IMR-90 (cell line): ENCODE measurements around the gene GPR160. TPM values are rescaled to one million over a fixed set of nuclear protein-coding genes. Genes with fewer than 3 reads are reported as not detected.

Source experiments
- ATAC-seq: fragments of 200-7000 bp; cut with Tn5 transposase; 2 replicates; pipeline ENCODE4 v1.9.1; 2020; ENCODE audit warnings: low read depth, mild to moderate bottlenecking, moderate library complexity
- BruUV-seq: library from RNA; stranded (reverse); fragments of 400-500 nt; replicated peaks from 2 replicates; lab custom pipeline; 2021; lab: Mats Ljungman, UMichigan
- CTCF ChIA-PET: fragments of 300-600 bp; formaldehyde crosslinking; extraction: SDS; loops from one replicate; lab custom pipeline; 2021; ENCODE audit warnings: antibody characterized with exemption; lab: Yijun Ruan, JAX
- POLR2A ChIA-PET: fragments of 300-600 bp; sonication (Branson Sonifier 250); formaldehyde crosslinking; loops from one replicate; lab custom pipeline; 2022; ENCODE audit warnings: antibody characterized with exemption; ENCODE audit not compliant: unreplicated experiment; lab: Charles Lee
- DNase-seq: peaks from one replicate; pipeline ENCODE4 v3.0.0; 2013
- H2AFZ ChIP-seq: replicated peaks from 2 replicates; pipeline ENCODE3; 2013; ENCODE audit warnings: low read length, mild to moderate bottlenecking; ENCODE audit not compliant: poor library complexity
- H2AK5ac ChIP-seq: 2 replicates; pipeline ENCODE4 v1.6.1; 2013; ENCODE audit warnings: low read depth, low read length, inconsistent platforms
- H2AK9ac ChIP-seq: replicated peaks from 2 replicates; pipeline ENCODE3; 2013; ENCODE audit warnings: mild to moderate bottlenecking, low read depth, low read length, moderate library complexity; ENCODE audit not compliant: poor library complexity
- H2BK120ac ChIP-seq: 2 replicates; pipeline ENCODE4 v1.6.1; 2013; ENCODE audit warnings: low read depth, low read length, inconsistent platforms
- H2BK15ac ChIP-seq: 3 replicates; pipeline ENCODE4 v1.6.1; 2013; ENCODE audit warnings: low read depth, low read length, inconsistent platforms
- H2BK20ac ChIP-seq: 2 replicates; pipeline ENCODE4 v1.6.1; 2013; ENCODE audit warnings: low read depth, mild to moderate bottlenecking, inconsistent platforms, low read length, moderate library complexity
- H2BK5ac ChIP-seq: 2 replicates; pipeline ENCODE4 v1.6.1; 2013; ENCODE audit warnings: mild to moderate bottlenecking, low read depth, low read length, inconsistent platforms; ENCODE audit not compliant: poor library complexity, severe bottlenecking
- H3K14ac ChIP-seq: replicated peaks from 2 replicates; pipeline ENCODE4 v1.6.1; 2013; ENCODE audit warnings: low read depth, low read length, inconsistent platforms
- H3K18ac ChIP-seq: 2 replicates; pipeline ENCODE4 v1.6.1; 2013; ENCODE audit warnings: low read depth, low read length, control low read depth
- H3K23ac ChIP-seq: 2 replicates; pipeline ENCODE4 v1.6.1; 2013; ENCODE audit warnings: low read depth, low read length, inconsistent platforms
- H3K27ac ChIP-seq: 2 replicates; pipeline ENCODE4 v1.5.1; 2013; ENCODE audit warnings: mild to moderate bottlenecking, control low read depth, low read length; ENCODE audit not compliant: insufficient read depth
- H3K27me3 ChIP-seq: 2 replicates; pipeline ENCODE4 v1.6.1; 2013; ENCODE audit warnings: low read length; ENCODE audit not compliant: control insufficient read depth, insufficient read depth
- H3K36me3 ChIP-seq: 2 replicates; pipeline ENCODE4 v1.6.1; 2013; ENCODE audit warnings: low read length, mixed read lengths; ENCODE audit not compliant: control insufficient read depth, insufficient read depth
- H3K4ac ChIP-seq: 2 replicates; pipeline ENCODE4 v1.6.1; 2013; ENCODE audit warnings: low read depth, low read length, inconsistent platforms
- H3K4me1 ChIP-seq: 2 replicates; pipeline ENCODE4 v1.6.1; 2013; ENCODE audit warnings: low read length, mixed read lengths; ENCODE audit not compliant: control insufficient read depth, insufficient read depth
- H3K4me2 ChIP-seq: 2 replicates; pipeline ENCODE4 v1.6.1; 2013; ENCODE audit warnings: low read depth, mild to moderate bottlenecking, control low read depth, low read length, moderate library complexity
- H3K4me3 ChIP-seq: 2 replicates; pipeline ENCODE4 v1.5.1; 2013; ENCODE audit warnings: low read depth, mild to moderate bottlenecking, control low read depth, low read length, moderate library complexity; ENCODE audit not compliant: insufficient read depth
- H3K56ac ChIP-seq: 2 replicates; pipeline ENCODE4 v1.6.1; 2013; ENCODE audit warnings: low read length, inconsistent platforms; ENCODE audit not compliant: insufficient read depth; ENCODE audit errors: extremely low read depth
- H3K79me1 ChIP-seq, 2 experiments: 2 replicates each; pipeline ENCODE4 v1.6.1; 2013; ENCODE audit warnings: low read length in 2 of 2, inconsistent platforms in 1 of 2, low read depth in 1 of 2
- H3K9ac ChIP-seq: 2 replicates; pipeline ENCODE4 v1.6.1; 2013; ENCODE audit warnings: low read depth, low read length, control low read depth
- H3K9me1 ChIP-seq: 2 replicates; pipeline ENCODE4 v1.6.1; 2013; ENCODE audit warnings: low read length, inconsistent platforms; ENCODE audit not compliant: insufficient read depth
- H3K9me3 ChIP-seq: 2 replicates; pipeline ENCODE4 v1.6.1; 2013; ENCODE audit warnings: low read length; ENCODE audit not compliant: control insufficient read depth, insufficient read depth
- H4K20me1 ChIP-seq: 2 replicates; pipeline ENCODE4 v1.6.1; 2013; ENCODE audit warnings: low read length, inconsistent platforms; ENCODE audit not compliant: insufficient read depth
- H4K5ac ChIP-seq: 2 replicates; pipeline ENCODE4 v1.6.1; 2013; ENCODE audit warnings: mild to moderate bottlenecking, low read depth, low read length, control low read depth
- H4K8ac ChIP-seq, 2 experiments: 2 replicates each; pipeline ENCODE4 v1.6.1; 2013; ENCODE audit warnings: low read depth in 2 of 2, low read length in 2 of 2, control low read depth in 1 of 2, inconsistent platforms in 1 of 2
- H4K91ac ChIP-seq: 2 replicates; pipeline ENCODE4 v1.6.1; 2013; ENCODE audit warnings: low read depth, low read length, inconsistent platforms; ENCODE audit not compliant: insufficient read depth
- BHLHE40 ChIP-seq: fragments of 150-350 bp; IDR thresholded peaks from 2 replicates; pipeline ENCODE4 v1.6.1; 2016; ENCODE audit warnings: mild to moderate bottlenecking, low read depth, low read length
- CEBPB ChIP-seq: IDR thresholded peaks from 2 replicates; pipeline ENCODE4 v1.6.1; 2012; ENCODE audit warnings: low read depth, low read length, improper control_type of control experiment
- CHD1 ChIP-seq: IDR thresholded peaks from 2 replicates; pipeline ENCODE4 v1.6.1; 2012; ENCODE audit warnings: low read depth, low read length, improper control_type of control experiment
- FOS ChIP-seq: fragments of 150-350 bp; IDR thresholded peaks from 2 replicates; pipeline ENCODE4 v1.6.1; 2016; ENCODE audit warnings: low read depth, low read length
- MAFK ChIP-seq: IDR thresholded peaks from 2 replicates; pipeline ENCODE4 v1.6.1; 2012; ENCODE audit warnings: low read depth, low read length, improper control_type of control experiment
- MAZ ChIP-seq: IDR thresholded peaks from 2 replicates; pipeline ENCODE4 v1.6.1; 2012; ENCODE audit warnings: low read depth, mild to moderate bottlenecking, low read length, improper control_type of control experiment, moderate library complexity, borderline replicate concordance
- MXI1 ChIP-seq: IDR thresholded peaks from 2 replicates; pipeline ENCODE4 v1.6.1; 2012; ENCODE audit warnings: low read depth, mild to moderate bottlenecking, low read length, moderate library complexity, borderline replicate concordance
- NFE2L2 ChIP-seq: fragments of 150-350 bp; IDR thresholded peaks from 2 replicates; pipeline ENCODE4 v1.6.1; 2016; ENCODE audit warnings: low read depth, mild to moderate bottlenecking, low read length
- POLR2A ChIP-seq: IDR thresholded peaks from 2 replicates; pipeline ENCODE4 v1.6.1; 2012; ENCODE audit warnings: mild to moderate bottlenecking, low read depth, low read length
- RAD21 ChIP-seq: IDR thresholded peaks from 2 replicates; pipeline ENCODE4 v1.6.1; 2012; ENCODE audit warnings: low read length, improper control_type of control experiment
- RCOR1 ChIP-seq: IDR thresholded peaks from 2 replicates; pipeline ENCODE4 v1.6.1; 2012; ENCODE audit warnings: mild to moderate bottlenecking, low read length, improper control_type of control experiment; ENCODE audit not compliant: insufficient replicate concordance
- RFX5 ChIP-seq: IDR thresholded peaks from 2 replicates; pipeline ENCODE4 v1.8.0; 2012; ENCODE audit warnings: low read depth, mild to moderate bottlenecking, low read length, moderate library complexity
- SMC3 ChIP-seq: fragments of 150-350 bp; IDR thresholded peaks from 2 replicates; pipeline ENCODE4 v1.6.1; 2016; ENCODE audit warnings: low read depth, mild to moderate bottlenecking, antibody characterized with exemption, low read length, moderate library complexity
- WGBS, 2 experiments: methylation state at CpG; one replicate each; pipeline versions ENCODE4 v1.1.5 to v1.1.7; 2013; ENCODE audit warnings: missing lambda C conversion rate in 2 of 2; ENCODE audit not compliant: insufficient read length in 1 of 2; ENCODE audit errors: extremely low coverage in 2 of 2; 5-methylcytosine and 5-hydroxymethylcytosine counted together
- dilution Hi-C: fragments of 300-500 bp; cut with HindIII; formaldehyde crosslinking; loops from one replicate; pipeline ENCODE4 v1.14.3; 2018; ENCODE audit warnings: low sequenced_read_pairs; ENCODE audit not compliant: unreplicated experiment
- in situ Hi-C: fragments of 300-500 bp; cut with MboI; formaldehyde crosslinking; loops from 3 replicates; pipeline ENCODE4 v1.14.3; 2019; ENCODE audit warnings: low sequenced_read_pairs, inconsistent platforms, mixed read lengths
- intact Hi-C: fragments of 100-400 bp; cut with micrococcal nuclease; formaldehyde crosslinking; loops from 2 replicates; pipeline ENCODE4 v1.10.0; 2022
- polyA plus RNA-seq, 3 experiments: library from polyadenylated mRNA; depleted of rRNA; stranded (reverse); fragments of >200 nt; gene quantifications; 2 replicates each; pipeline ENCODE4 v1.2.3, GENCODE V29; 2012; ENCODE audit warnings: low replicate concordance in 1 of 3
- total RNA-seq: library from RNA; depleted of rRNA; stranded (reverse); fragments of >200 nt; gene quantifications from 2 replicates; pipeline ENCODE4 v1.2.3, GENCODE V29; 2012
- TF ChIP-seq, protein P1 (sequence below): conservative IDR thresholded peaks from 2 replicates; pipeline ENCODE4 v1.5.1; 2012; ENCODE audit warnings: mild to moderate bottlenecking, low read depth, low read length, improper control_type of control experiment
- TF ChIP-seq, protein P2 (sequence below): fragments of 150-350 bp; IDR thresholded peaks from 2 replicates; pipeline ENCODE4 v1.6.1; 2017; ENCODE audit warnings: mild to moderate bottlenecking, antibody characterized with exemption, low read length, low read depth
- TF ChIP-seq, protein P3 (sequence below): fragments of 150-350 bp; IDR thresholded peaks from 2 replicates; pipeline ENCODE4 v1.6.1; 2016; ENCODE audit warnings: low read depth, mild to moderate bottlenecking, low read length, moderate library complexity, borderline replicate concordance

Gene GPR160
- total and polyA plus RNA-seq, 2 of the 4 experiments (the other 2 are of a cell fraction) = 0.09 to 0.18 TPM

DNA sequence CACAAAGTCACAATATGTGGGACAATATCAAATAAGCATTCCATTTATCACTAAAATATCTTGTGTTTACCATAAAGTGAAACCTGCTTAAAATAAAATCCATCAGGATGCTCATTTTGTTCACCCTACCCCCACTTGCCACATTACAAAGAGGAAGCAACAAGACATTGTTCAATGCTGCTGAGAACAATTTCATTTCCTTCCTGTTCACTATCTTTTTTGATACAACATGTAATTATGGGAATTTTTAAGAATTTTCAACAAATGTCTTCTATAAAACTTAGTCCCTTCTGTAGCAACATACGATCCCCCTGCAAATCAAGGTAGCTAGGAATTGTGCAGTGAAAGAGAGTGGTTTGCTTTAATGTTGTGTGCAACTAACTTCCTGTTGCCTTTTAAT, 34.9 kb upstream of the GPR160 start:
- no peak for TF ChIP-seq BHLHE40
- no peak for TF ChIP-seq RFX5
- no peak for TF ChIP-seq CEBPB
- no peak for TF ChIP-seq FOS
- TF ChIP-seq RCOR1 = no peak
- TF ChIP-seq, protein P1, sequence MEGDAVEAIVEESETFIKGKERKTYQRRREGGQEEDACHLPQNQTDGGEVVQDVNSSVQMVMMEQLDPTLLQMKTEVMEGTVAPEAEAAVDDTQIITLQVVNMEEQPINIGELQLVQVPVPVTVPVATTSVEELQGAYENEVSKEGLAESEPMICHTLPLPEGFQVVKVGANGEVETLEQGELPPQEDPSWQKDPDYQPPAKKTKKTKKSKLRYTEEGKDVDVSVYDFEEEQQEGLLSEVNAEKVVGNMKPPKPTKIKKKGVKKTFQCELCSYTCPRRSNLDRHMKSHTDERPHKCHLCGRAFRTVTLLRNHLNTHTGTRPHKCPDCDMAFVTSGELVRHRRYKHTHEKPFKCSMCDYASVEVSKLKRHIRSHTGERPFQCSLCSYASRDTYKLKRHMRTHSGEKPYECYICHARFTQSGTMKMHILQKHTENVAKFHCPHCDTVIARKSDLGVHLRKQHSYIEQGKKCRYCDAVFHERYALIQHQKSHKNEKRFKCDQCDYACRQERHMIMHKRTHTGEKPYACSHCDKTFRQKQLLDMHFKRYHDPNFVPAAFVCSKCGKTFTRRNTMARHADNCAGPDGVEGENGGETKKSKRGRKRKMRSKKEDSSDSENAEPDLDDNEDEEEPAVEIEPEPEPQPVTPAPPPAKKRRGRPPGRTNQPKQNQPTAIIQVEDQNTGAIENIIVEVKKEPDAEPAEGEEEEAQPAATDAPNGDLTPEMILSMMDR = no peak
- TF ChIP-seq, protein P2, sequence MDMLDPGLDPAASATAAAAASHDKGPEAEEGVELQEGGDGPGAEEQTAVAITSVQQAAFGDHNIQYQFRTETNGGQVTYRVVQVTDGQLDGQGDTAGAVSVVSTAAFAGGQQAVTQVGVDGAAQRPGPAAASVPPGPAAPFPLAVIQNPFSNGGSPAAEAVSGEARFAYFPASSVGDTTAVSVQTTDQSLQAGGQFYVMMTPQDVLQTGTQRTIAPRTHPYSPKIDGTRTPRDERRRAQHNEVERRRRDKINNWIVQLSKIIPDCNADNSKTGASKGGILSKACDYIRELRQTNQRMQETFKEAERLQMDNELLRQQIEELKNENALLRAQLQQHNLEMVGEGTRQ = no peak
- TF ChIP-seq, protein P3, sequence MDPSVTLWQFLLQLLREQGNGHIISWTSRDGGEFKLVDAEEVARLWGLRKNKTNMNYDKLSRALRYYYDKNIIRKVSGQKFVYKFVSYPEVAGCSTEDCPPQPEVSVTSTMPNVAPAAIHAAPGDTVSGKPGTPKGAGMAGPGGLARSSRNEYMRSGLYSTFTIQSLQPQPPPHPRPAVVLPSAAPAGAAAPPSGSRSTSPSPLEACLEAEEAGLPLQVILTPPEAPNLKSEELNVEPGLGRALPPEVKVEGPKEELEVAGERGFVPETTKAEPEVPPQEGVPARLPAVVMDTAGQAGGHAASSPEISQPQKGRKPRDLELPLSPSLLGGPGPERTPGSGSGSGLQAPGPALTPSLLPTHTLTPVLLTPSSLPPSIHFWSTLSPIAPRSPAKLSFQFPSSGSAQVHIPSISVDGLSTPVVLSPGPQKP = no peak
- TF ChIP-seq POLR2A = no peak
- no peak for TF ChIP-seq MAZ
- no peak for TF ChIP-seq MAFK
- TF ChIP-seq CHD1 = no peak
- no peak for TF ChIP-seq NFE2L2
- TF ChIP-seq SMC3 = no peak
- no peak for TF ChIP-seq RAD21
- TF ChIP-seq MXI1 = no peak
- WGBS, 2 experiments = no CpG with 5 or more reads among the region's 1 CpG
- Histone ChIP-seq H2AK5ac (no peak overlapping the region), H3K4me1 (peaks cover 5% of the 10 kb centered on the region), H3K9ac (no peak overlapping the region), H3K4ac (no peak overlapping the region), H3K27me3 (no peaks in the 10 kb centered on the region), H2AK9ac (no peak overlapping the region), H2AFZ (no peak overlapping the region), H2BK20ac (no peak overlapping the region), H4K5ac (no peak overlapping the region), H3K9me3 (no peaks in the 10 kb centered on the region), H4K91ac (no peak overlapping the region), H3K4me3 (no peak overlapping the region), H3K27ac (no peak overlapping the region), H2BK120ac (no peak overlapping the region), H3K79me1 (0 out of 4 replicates have a peak, but pooled peaks cover 0 to 4% of the 10 kb centered on the region in 2 experiments), H3K4me2 (no peak overlapping the region), H3K9me1 (no peaks in the 10 kb centered on the region), H3K18ac (no peak overlapping the region), H4K20me1 (no peaks in the 10 kb centered on the region), H4K8ac (no peak overlapping the region), H3K23ac (no peak overlapping the region), H3K56ac (no peak overlapping the region), H2BK15ac (no peak overlapping the region), H3K36me3 (no peaks in the 10 kb centered on the region), H3K14ac (no peak overlapping the region), H2BK5ac (no peak overlapping the region)
- dilution Hi-C loops (no loop called here), intact Hi-C loops (no loop called here), in situ Hi-C loops (no loop called here)
- no peak for ATAC-seq
- CTCF ChIA-PET = no interaction called here
- no peak for DNase-seq
- BruUV-seq = no TSS peak
- POLR2A ChIA-PET = no interaction called here
